GM21723 (cell line): ENCODE results near the gene AXIN1.
"Not testable (repeated sequence)": the region's sequence is repeated elsewhere in the genome, so short reads cannot be mapped to it uniquely, and the experiment has no call there.

Experiments
- ATAC-seq: cut with Tn5 transposase; IDR thresholded peaks from one replicate; pipeline ENCODE4 v1.9.1; 2021; ENCODE audit warnings: mild to moderate bottlenecking, moderate library complexity; ENCODE audit not compliant: unreplicated experiment

Gene AXIN1

GRCh38 chr16:352547-353403 lies at the start of gene AXIN1:
TSS of gene AXIN1 (minus strand) at chr16:352723. CDS start at chr16:347025, 5,698 bp downstream.
- peak; percentile 48 for ATAC-seq

GRCh38 chr16:401468-402348 lies 49.2 kb upstream of the AXIN1 start, which contains the start of gene DECR2:
TSS of gene DECR2 (plus strand) at chr16:401885. CDS start at chr16:401964, 79 bp downstream.
- peak; percentile 53 for ATAC-seq

- ATAC-seq = no peak
Measured at GRCh38 chr16:400061-400591, 47.6 kb upstream of the AXIN1 start.

GRCh38 chr16:399340-400019 lies 47.0 kb upstream of the AXIN1 start:
- no peak for ATAC-seq

GRCh38 chr16:398561-399339 lies 46.2 kb upstream of the AXIN1 start:
- no peak for ATAC-seq

- no peak for ATAC-seq
Measured at GRCh38 chr16:397736-398332, 45.3 kb upstream of the AXIN1 start.

- no peak for ATAC-seq
Measured at GRCh38 chr16:397135-397661, 44.7 kb upstream of the AXIN1 start, which contains the start of gene NME4. TSS of gene NME4 (plus strand) at chr16:397199. CDS start at chr16:397223, 24 bp downstream.

- ATAC-seq = no peak
Measured at GRCh38 chr16:396605-397004, 44.1 kb upstream of the AXIN1 start.

- no peak for ATAC-seq
Measured at GRCh38 chr16:396199-396598, 43.7 kb upstream of the AXIN1 start.

- no peak for ATAC-seq
Measured at GRCh38 chr16:392450-393030, 40.0 kb upstream of the AXIN1 start.

GRCh38 chr16:391885-392335 lies 39.4 kb upstream of the AXIN1 start:
- no peak for ATAC-seq

- no peak for ATAC-seq
Measured at GRCh38 chr16:389352-389751, 36.8 kb upstream of the AXIN1 start.

GRCh38 chr16:387761-388666 lies 35.5 kb upstream of the AXIN1 start:
- ATAC-seq = not testable (repeated sequence)

- ATAC-seq = no peak
Measured at GRCh38 chr16:386641-387156, 34.2 kb upstream of the AXIN1 start.

GRCh38 chr16:383326-384051 lies 31.0 kb upstream of the AXIN1 start:
- ATAC-seq = no peak

- peak; percentile 47 for ATAC-seq
Measured at GRCh38 chr16:381789-382717, 29.5 kb upstream of the AXIN1 start, which contains the start of gene PGAP6. TSS of gene PGAP6 (minus strand) at chr16:381978. CDS start at chr16:381821, 157 bp downstream.
